ENCODE measurements around the gene NACC2. TPM values are rescaled to one million over a fixed set of nuclear protein-coding genes. Genes with fewer than 3 reads are reported as not detected.

Gene NACC2
- total and polyA plus RNA-seq, 10 of the 15 experiments (the other 5 are each of a cell fraction or from before 2014, with no cell fraction given), result 0.66 to 14.7 (median 3.5) TPM

DNA sequence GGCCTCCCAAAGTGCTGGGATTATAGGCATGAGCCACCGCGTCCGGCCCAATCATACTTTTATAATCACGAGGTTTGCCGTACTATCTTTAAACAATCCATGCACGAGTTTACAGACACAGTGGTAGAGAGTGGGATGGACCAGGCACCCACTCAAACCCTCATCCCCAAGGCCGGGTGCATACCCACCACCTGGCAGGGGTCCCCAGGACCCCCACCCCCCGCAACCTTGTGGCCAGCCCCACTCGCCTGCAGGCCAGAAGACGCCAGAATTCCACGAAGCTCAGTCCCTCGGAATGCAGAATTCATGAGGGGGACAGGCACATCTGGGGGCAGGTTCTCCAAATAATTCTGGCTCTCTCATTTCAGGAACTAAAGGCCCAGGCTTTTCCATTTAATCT, 17.1 kb downstream of the NACC2 start (continued):
- TF ChIP-seq, protein P1, sequence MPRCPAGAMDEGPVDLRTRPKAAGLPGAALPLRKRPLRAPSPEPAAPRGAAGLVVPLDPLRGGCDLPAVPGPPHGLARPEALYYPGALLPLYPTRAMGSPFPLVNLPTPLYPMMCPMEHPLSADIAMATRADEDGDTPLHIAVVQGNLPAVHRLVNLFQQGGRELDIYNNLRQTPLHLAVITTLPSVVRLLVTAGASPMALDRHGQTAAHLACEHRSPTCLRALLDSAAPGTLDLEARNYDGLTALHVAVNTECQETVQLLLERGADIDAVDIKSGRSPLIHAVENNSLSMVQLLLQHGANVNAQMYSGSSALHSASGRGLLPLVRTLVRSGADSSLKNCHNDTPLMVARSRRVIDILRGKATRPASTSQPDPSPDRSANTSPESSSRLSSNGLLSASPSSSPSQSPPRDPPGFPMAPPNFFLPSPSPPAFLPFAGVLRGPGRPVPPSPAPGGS (IDR thresholded peaks at IDR 0.05; ENCODE audit: borderline replicate concordance, insufficient read depth, low read depth, low read length, poor library complexity, severe bottlenecking), result no peak
- TF ChIP-seq RELA (IDR thresholded peaks at IDR 0.05; ENCODE audit: borderline replicate concordance, partially characterized antibody) (no peak), FOXK2 (IDR thresholded peaks at IDR 0.05) (no peak), POLR2A (IDR thresholded peaks at IDR 0.05; ENCODE audit: low read depth, low read length) (no peak), KDM1A (IDR thresholded peaks at IDR 0.05; ENCODE audit: borderline replicate concordance) (no peak), NR2F1 (conservative IDR thresholded peaks at IDR 0.05) (no peak), TCF12 (IDR thresholded peaks at IDR 0.05; ENCODE audit: low read depth, low read length) (no peak), MTA2 (IDR thresholded peaks at IDR 0.05; ENCODE audit: low read depth) (no peak), STAT1 (conservative IDR thresholded peaks at IDR 0.05) (no peak), CBX5 (IDR thresholded peaks at IDR 0.05; ENCODE audit: low read depth) (no peak)
- TF ChIP-seq, protein P2, sequence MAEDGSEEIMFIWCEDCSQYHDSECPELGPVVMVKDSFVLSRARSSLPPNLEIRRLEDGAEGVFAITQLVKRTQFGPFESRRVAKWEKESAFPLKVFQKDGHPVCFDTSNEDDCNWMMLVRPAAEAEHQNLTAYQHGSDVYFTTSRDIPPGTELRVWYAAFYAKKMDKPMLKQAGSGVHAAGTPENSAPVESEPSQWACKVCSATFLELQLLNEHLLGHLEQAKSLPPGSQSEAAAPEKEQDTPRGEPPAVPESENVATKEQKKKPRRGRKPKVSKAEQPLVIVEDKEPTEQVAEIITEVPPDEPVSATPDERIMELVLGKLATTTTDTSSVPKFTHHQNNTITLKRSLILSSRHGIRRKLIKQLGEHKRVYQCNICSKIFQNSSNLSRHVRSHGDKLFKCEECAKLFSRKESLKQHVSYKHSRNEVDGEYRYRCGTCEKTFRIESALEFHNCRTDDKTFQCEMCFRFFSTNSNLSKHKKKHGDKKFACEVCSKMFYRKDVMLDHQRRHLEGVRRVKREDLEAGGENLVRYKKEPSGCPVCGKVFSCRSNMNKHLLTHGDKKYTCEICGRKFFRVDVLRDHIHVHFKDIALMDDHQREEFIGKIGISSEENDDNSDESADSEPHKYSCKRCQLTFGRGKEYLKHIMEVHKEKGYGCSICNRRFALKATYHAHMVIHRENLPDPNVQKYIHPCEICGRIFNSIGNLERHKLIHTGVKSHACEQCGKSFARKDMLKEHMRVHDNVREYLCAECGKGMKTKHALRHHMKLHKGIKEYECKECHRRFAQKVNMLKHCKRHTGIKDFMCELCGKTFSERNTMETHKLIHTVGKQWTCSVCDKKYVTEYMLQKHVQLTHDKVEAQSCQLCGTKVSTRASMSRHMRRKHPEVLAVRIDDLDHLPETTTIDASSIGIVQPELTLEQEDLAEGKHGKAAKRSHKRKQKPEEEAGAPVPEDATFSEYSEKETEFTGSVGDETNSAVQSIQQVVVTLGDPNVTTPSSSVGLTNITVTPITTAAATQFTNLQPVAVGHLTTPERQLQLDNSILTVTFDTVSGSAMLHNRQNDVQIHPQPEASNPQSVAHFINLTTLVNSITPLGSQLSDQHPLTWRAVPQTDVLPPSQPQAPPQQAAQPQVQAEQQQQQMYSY (CRISPR knock-in tag; IDR thresholded peaks at IDR 0.05), result no peak

Data from GM12878 (cell line).